HEK293 (cell line): ENCODE data around the gene AIFM1.

Experiments used
- CTCF ChIA-PET: fragments of 350-600 bp; formaldehyde crosslinking; extraction: SDS; loops from one replicate; lab custom pipeline; 2021; ENCODE audit warnings: antibody characterized with exemption; lab: Yijun Ruan, JAX
- POLR2A ChIA-PET: fragments of 300-600 bp; formaldehyde crosslinking; extraction: SDS; loops from one replicate; lab custom pipeline; 2020; ENCODE audit warnings: antibody characterized with exemption, inconsistent platforms; lab: Yijun Ruan, JAX
- H3K27ac ChIP-seq: fragments of 200-500 bp; sonication (Bioruptor generic); 2 replicates; pipeline ENCODE4 v1.5.1; 2014; ENCODE audit warnings: low read depth, low read length, control low read depth, inconsistent platforms; ENCODE audit errors: extremely low read depth
- H3K36me3 ChIP-seq, 2 experiments: fragments of 200-500 bp in 1 of 2; sonication (Bioruptor generic) in 1 of 2; 1 replicate in 1 of 2; 2 replicates in 1 of 2; pipeline ENCODE4 v1.5.1; 2014 to 2017; ENCODE audit warnings: inconsistent platforms in 2 of 2, low read length in 2 of 2; ENCODE audit not compliant: control insufficient read depth in 2 of 2, insufficient read depth in 1 of 2
- H3K4me1 ChIP-seq: fragments of 200-500 bp; sonication (Bioruptor generic); 2 replicates; pipeline ENCODE4 v1.5.1; 2014; ENCODE audit warnings: mild to moderate bottlenecking, low read length, inconsistent platforms; ENCODE audit not compliant: control insufficient read depth, insufficient read depth
- H3K4me3 ChIP-seq: 2 replicates; pipeline ENCODE4 v1.5.1; 2011; ENCODE audit warnings: low read depth, mild to moderate bottlenecking, control low read depth, low read length, moderate library complexity
- H3K9me3 ChIP-seq: fragments of 200-500 bp; sonication (Bioruptor generic); 2 replicates; pipeline ENCODE4 v1.5.1; 2014; ENCODE audit warnings: low read depth, low read length, inconsistent platforms; ENCODE audit not compliant: control insufficient read depth, insufficient read depth
- AEBP2 ChIP-seq: fragments of 450-650 bp; formaldehyde crosslinking; IDR thresholded peaks from 2 replicates; pipeline ENCODE4 v1.5.1; 2016; ENCODE audit warnings: missing biosample characterization, missing genetic modification characterization, borderline replicate concordance
- BCL6B ChIP-seq: fragments of 450-650 bp; formaldehyde crosslinking; IDR thresholded peaks from 2 replicates; pipeline ENCODE4 v1.5.1; 2017; ENCODE audit warnings: missing biosample characterization, missing genetic modification characterization
- GLI2 ChIP-seq: fragments of 450-650 bp; formaldehyde crosslinking; IDR thresholded peaks from 2 replicates; pipeline ENCODE4; 2017; ENCODE audit warnings: missing biosample characterization, missing genetic modification characterization, low read depth, borderline replicate concordance
- SETDB1 ChIP-seq: IDR thresholded peaks from one replicate; pipeline ENCODE4 v1.6.1; 2017; ENCODE audit warnings: mild to moderate bottlenecking, low read length, moderate library complexity, mixed read lengths; ENCODE audit not compliant: insufficient read length
- ZBTB10 ChIP-seq: fragments of 450-650 bp; formaldehyde crosslinking; IDR thresholded peaks from 2 replicates; pipeline ENCODE4 v1.5.1; 2016; ENCODE audit warnings: missing biosample characterization, missing genetic modification characterization
- ZNF10 ChIP-seq: fragments of 450-650 bp; formaldehyde crosslinking; IDR thresholded peaks from 2 replicates; pipeline ENCODE4 v1.5.1; 2017; ENCODE audit warnings: missing biosample characterization, missing genetic modification characterization
- ZNF157 ChIP-seq: fragments of 450-650 bp; formaldehyde crosslinking; IDR thresholded peaks from 2 replicates; pipeline ENCODE4 v1.5.1; 2016; ENCODE audit warnings: missing biosample characterization, missing genetic modification characterization
- ZNF248 ChIP-seq: fragments of 450-650 bp; formaldehyde crosslinking; IDR thresholded peaks from 2 replicates; pipeline ENCODE4 v1.5.1; 2017; ENCODE audit warnings: missing biosample characterization, missing genetic modification characterization
- ZNF274 ChIP-seq, 2 experiments: fragments of 200-500 bp in 1 of 2; fragments of 450-650 bp in 1 of 2; sonication (Bioruptor generic) in 1 of 2; formaldehyde crosslinking in 1 of 2; IDR thresholded peaks; 2 replicates each; pipeline versions ENCODE4 v1.5.1 to v1.6.1; 2014 to 2016; ENCODE audit warnings: borderline replicate concordance in 1 of 2, inconsistent platforms in 1 of 2, low read length in 1 of 2, missing biosample characterization in 1 of 2, missing genetic modification characterization in 1 of 2
- ZNF280C ChIP-seq: fragments of 450-650 bp; formaldehyde crosslinking; IDR thresholded peaks from 2 replicates; pipeline ENCODE4 v1.5.1; 2016; ENCODE audit warnings: missing biosample characterization, missing genetic modification characterization
- ZNF292 ChIP-seq: fragments of 450-650 bp; formaldehyde crosslinking; IDR thresholded peaks from 2 replicates; pipeline ENCODE4 v1.5.1; 2016; ENCODE audit warnings: low read depth, missing biosample characterization, missing genetic modification characterization, borderline replicate concordance
- ZNF302 ChIP-seq: fragments of 450-650 bp; formaldehyde crosslinking; IDR thresholded peaks from 2 replicates; pipeline ENCODE4 v1.5.1; 2016; ENCODE audit warnings: missing biosample characterization, missing genetic modification characterization, low read depth
- ZNF350 ChIP-seq: fragments of 450-650 bp; formaldehyde crosslinking; IDR thresholded peaks from 2 replicates; pipeline ENCODE4 v1.5.0; 2017; ENCODE audit warnings: missing biosample characterization, mild to moderate bottlenecking, missing genetic modification characterization
- ZNF433 ChIP-seq: fragments of 450-650 bp; formaldehyde crosslinking; IDR thresholded peaks from 2 replicates; pipeline ENCODE4 v1.5.1; 2016; ENCODE audit warnings: missing biosample characterization, missing genetic modification characterization, low read depth
- ZNF473 ChIP-seq: fragments of 450-650 bp; formaldehyde crosslinking; IDR thresholded peaks from 2 replicates; pipeline ENCODE4 v1.5.1; 2017; ENCODE audit warnings: missing biosample characterization, missing genetic modification characterization
- ZNF623 ChIP-seq: fragments of 450-650 bp; formaldehyde crosslinking; IDR thresholded peaks from 2 replicates; pipeline ENCODE4 v1.5.1; 2016; ENCODE audit warnings: missing biosample characterization, missing genetic modification characterization
- ZSCAN23 ChIP-seq: fragments of 450-650 bp; formaldehyde crosslinking; IDR thresholded peaks from 2 replicates; pipeline ENCODE4 v1.5.1; 2016; ENCODE audit warnings: missing biosample characterization, missing genetic modification characterization
- ZSCAN30 ChIP-seq: fragments of 450-650 bp; IDR thresholded peaks from 2 replicates; pipeline ENCODE4 v1.5.1; 2018; ENCODE audit warnings: missing biosample characterization, mild to moderate bottlenecking, missing genetic modification characterization, moderate library complexity

Gene AIFM1

GRCh38 chrX:130136496-130136895 is 29.1 kb downstream of the AIFM1 start (continued):
- TF ChIP-seq ZNF623 (tag by site-specific recombination), result no peak
- no peak for TF ChIP-seq ZSCAN23 (tag by site-specific recombination)
- TF ChIP-seq ZNF292, result no peak
- no peak for TF ChIP-seq ZNF274 (IDR thresholded peaks at IDR 0.05; ENCODE audit: low read length)
- no peak for TF ChIP-seq ZNF274 (tag by site-specific recombination; IDR thresholded peaks at IDR 0.05; ENCODE audit: borderline replicate concordance)
- TF ChIP-seq, all 188 proteins: peak for 0

GRCh38 chrX:130130990-130131389 is 34.7 kb downstream of the AIFM1 start:
- ChIA-PET CTCF (interaction anchor here (0.9 kb wide), 1 partner anchor 51 kb away, joined by 3 read pairs; no protein-coding TSS in a partner anchor), POLR2A (no interaction called here)
- H3K27ac ChIP-seq, result no peak overlapping the region
- H3K4me3 ChIP-seq, result no peak overlapping the region
- H3K9me3 ChIP-seq, result no peaks in the 10 kb centered on the region
- H3K36me3 ChIP-seq, result peaks cover 33 to 82% of the 10 kb centered on the region in 2 experiments
- H3K4me1 ChIP-seq, result no peaks in the 10 kb centered on the region
- no peak for TF ChIP-seq SETDB1
- no peak for TF ChIP-seq ZNF280C (tag by site-specific recombination)
- TF ChIP-seq BCL6B (tag by site-specific recombination), result no peak
- no peak for TF ChIP-seq ZNF350 (tag by site-specific recombination)
- TF ChIP-seq ZNF10, result no peak
- no peak for TF ChIP-seq ZNF433
- TF ChIP-seq ZNF248, result no peak
- TF ChIP-seq ZNF157 (tag by site-specific recombination), result no peak

GRCh38 chrX:130125091-130125874 is 40.4 kb downstream of the AIFM1 start:
- POLR2A ChIA-PET, result no interaction called here
- no peaks in the 10 kb centered on the region; the same call in 1 of the 2 replicates for H3K4me1 ChIP-seq
- H3K27ac ChIP-seq, result no peak overlapping the region
- H3K9me3 ChIP-seq, result no peaks in the 10 kb centered on the region
- peaks cover 10 to 49% of the 10 kb centered on the region in 2 experiments for H3K36me3 ChIP-seq
- CTCF ChIA-PET, result interaction anchor here (0.7 to 1.0 kb wide), 2 partner anchors 46 kb away, joined by 3 read pairs; no protein-coding TSS in a partner anchor
- H3K4me3 ChIP-seq, result no peak overlapping the region
- TF ChIP-seq ZNF302, result no peak
- no peak for TF ChIP-seq AEBP2 (tag by site-specific recombination)
- TF ChIP-seq GLI2 (tag by site-specific recombination), result no peak
- TF ChIP-seq SETDB1, result no peak
- TF ChIP-seq ZNF473 (tag by site-specific recombination), result no peak
- no peak for TF ChIP-seq ZSCAN30 (tag by site-specific recombination)
- TF ChIP-seq ZBTB10 (tag by site-specific recombination), result no peak
